ENCODE measurements around the gene CRIP2.

CRIP2 gene

GRCh38 chr14:105464501-105464900, 10.1 kb upstream of the CRIP2 start:
- DNase-seq (ENCODE audit: low read depth): no peak

GRCh38 chr14:105465209-105466031, 9.2 kb upstream of the CRIP2 start:
- DNase-seq (ENCODE audit: low read depth): no peak

DNA sequence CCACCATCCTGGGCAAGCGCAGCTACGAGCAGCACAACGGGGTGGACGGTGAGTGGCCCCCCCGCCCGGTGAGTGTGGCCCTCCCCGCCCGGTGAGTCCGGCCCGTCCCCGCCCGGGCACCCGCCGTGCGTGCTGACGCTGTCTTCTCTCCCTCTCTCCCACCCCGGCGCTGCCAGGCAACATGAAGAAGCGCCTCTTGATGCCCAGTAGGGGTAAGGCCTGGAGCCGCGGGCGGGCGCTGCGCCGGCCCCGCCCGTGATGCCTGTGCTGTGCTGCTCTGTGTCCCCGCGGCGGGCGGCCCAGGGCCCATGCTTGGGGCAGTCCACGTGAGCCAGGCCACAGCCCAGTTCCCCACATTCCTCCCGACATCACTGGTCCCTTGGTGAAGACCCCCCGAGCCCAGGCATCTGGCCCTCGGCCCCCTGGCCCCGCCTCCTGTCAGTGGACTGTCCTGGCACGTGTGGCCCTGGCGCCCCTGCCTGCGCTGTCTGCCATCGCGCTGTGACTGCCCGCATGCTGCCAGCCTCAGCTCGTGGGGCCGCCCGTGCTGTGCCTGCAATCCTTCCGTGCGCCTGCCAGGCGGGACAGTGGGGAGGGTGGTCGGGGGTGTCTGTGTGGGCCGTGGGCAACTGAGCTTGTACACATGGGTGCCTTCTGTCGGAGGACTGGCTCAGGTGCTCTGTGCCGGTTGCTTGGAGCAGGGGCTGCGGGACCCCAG, 7.9 kb upstream of the CRIP2 start:
- no peak for DNase-seq (ENCODE audit: low read depth)

- no peak for DNase-seq (ENCODE audit: low read depth)
Observed at GRCh38 chr14:105467249-105467941, 7.2 kb upstream of the CRIP2 start.

- DNase-seq (ENCODE audit: low read depth): no peak
Observed at GRCh38 chr14:105467942-105468471, 6.6 kb upstream of the CRIP2 start.

GRCh38 chr14:105468621-105469241, 5.9 kb upstream of the CRIP2 start:
- no peak for DNase-seq (ENCODE audit: low read depth)

DNA sequence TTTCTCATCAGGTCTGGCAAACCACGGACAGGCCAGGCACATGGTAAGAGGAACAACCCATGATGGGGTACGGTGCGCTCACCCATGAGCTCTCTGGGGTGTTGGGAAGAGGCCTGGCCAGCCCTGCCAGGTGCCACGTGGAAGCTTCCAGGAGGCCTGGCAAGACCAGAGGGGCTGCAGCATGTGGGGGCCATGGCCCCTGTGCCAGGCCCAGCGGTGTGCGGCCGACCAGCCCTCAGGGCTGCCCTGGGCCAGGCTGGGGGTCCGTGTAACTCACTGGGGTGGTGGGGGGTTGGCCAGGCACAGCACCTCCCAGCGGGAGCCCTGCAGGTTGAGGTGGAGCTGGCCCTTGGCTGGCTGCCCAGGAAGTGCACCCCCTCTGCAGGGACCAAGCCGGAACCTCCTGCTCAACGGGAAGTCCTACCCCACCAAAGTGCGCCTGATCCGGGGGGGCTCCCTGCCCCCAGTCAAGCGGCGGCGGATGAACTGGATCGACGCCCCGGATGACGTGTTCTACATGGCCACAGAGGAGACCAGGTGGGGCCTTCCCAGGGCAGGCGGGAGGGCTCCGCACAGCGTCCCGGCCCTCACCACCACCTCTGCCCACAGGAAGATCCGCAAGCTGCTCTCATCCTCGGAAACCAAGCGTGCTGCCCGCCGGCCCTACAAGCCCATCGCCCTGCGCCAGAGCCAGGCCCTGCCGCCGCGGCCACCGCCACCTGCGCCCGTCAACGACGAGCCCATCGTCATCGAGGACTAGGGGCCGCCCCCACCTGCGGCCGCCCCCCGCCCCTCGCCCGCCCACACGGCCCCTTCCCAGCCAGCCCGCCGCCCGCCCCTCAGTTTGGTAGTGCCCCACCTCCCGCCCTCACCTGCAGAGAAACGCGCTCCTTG, 4.9 kb upstream of the CRIP2 start:
- no peak for DNase-seq (ENCODE audit: low read depth)

GRCh38 chr14:105470350-105471296, 4.0 kb upstream of the CRIP2 start:
- no peak for DNase-seq (ENCODE audit: low read depth)

- DNase-seq (ENCODE audit: low read depth): no peak
Observed at GRCh38 chr14:105471297-105471821, 3.3 kb upstream of the CRIP2 start.

GRCh38 chr14:105471823-105472485, 2.7 kb upstream of the CRIP2 start:
- no peak for DNase-seq (ENCODE audit: low read depth)

- no peak for DNase-seq (ENCODE audit: low read depth)
Observed at GRCh38 chr14:105472486-105472991, 2.1 kb upstream of the CRIP2 start.

DNA sequence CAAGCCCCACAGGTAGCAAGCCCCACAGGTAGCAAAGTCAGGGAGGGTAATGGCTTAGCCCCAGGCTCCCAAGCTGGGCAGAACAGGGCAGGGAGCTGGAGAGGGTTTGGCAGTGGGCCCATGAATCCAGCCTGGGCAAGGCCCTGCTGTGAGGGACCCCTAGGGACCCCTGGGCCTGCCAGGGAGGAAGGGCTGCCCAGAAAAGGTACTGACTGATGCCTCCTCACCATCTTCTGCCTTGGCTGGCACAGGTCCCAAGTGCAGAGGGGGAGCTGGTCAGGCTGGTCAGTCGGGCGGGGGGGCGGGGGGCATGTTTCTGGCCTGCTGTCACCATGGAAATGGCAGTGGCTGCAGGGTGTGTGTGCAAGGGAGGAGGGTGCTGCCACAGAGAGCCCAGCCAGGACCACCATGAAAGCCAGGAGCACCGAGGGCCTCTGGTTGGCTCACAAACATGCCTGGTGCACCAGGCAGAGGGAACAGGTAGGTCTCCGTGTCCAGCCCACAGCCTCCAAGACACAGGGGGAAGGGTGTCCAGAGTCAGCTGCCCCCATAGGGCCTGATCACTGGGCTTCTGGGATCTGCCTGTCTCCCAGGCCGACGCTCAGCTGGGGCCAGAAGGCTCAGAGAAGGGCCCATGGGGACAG, 1.5 kb upstream of the CRIP2 start:
- DNase-seq (ENCODE audit: low read depth): no peak

- peak; percentile 47 for DNase-seq (ENCODE audit: low read depth)
Observed at GRCh38 chr14:105473677-105474482, 741 bp upstream of the CRIP2 start.

GRCh38 chr14:105475269-105476096, 862 bp downstream of the CRIP2 start:
- no peak for DNase-seq (ENCODE audit: low read depth)

GRCh38 chr14:105476097-105476830, 1.6 kb downstream of the CRIP2 start:
- no peak for DNase-seq (ENCODE audit: low read depth)
